Kasumi-1 (cell line): ENCODE data around the gene SLC8A1.

ENCODE experiments used
- DNase-seq, 2 experiments: peaks; one replicate each; lab custom pipeline; 2025; lab: John Stamatoyannopoulos, UW

SLC8A1 gene

GRCh38 chr2:40451918-40452605 is at the start of gene SLC8A1:
TSS of gene SLC8A1 (minus strand) at chr2:40452090.
- no peak for DNase-seq

DNA sequence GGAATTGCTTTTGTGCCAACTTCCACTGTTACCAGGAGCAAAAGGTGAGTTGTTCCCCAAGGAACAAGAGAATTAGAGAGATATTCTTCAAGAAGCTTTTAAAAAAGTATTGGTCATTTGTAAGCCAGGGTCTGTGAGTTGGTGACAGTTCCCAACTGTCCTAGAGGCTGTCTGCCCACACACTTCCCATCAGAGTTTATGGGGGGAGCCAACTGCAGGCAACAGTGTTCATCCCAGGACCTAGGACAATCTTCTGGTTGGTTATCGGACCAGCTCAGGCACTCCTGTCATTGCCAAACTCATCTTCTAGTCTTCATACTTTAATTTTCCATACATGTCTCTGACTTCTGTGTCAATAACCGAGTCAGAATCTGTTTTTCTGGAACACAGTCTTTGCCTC is 47.5 kb upstream of the SLC8A1 start:
- no peak for DNase-seq

DNA sequence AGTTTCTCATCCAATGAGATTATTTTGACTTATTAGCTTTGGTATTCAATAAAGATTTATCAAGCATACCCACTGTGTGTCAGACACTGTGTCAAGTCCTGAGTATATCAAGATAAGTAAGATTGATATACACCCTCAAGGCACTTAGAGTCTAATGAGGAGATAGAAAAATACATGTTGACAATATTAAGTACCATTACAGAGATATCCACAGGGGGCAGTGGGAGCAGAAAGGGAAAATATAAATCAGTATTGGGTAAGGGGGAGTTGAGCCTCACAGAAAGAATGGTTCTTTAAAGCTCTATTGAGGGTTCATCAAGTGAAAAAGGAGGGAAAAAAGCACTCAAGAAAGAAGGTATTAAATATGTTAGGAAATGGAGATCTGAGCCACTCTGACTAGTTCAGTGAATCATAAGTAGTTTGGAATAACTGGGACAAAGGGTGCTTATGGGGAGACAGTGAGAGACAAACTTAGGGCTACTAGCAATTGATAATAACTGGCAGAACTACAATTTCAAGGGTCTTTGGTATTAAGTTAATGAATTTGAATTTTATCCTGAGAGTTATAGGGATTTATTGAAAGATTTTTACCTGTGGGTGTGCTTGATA is 45.5 kb upstream of the SLC8A1 start:
- DNase-seq = no peak

GRCh38 chr2:40489678-40489960 is 37.7 kb upstream of the SLC8A1 start:
- no peak for DNase-seq

DNA sequence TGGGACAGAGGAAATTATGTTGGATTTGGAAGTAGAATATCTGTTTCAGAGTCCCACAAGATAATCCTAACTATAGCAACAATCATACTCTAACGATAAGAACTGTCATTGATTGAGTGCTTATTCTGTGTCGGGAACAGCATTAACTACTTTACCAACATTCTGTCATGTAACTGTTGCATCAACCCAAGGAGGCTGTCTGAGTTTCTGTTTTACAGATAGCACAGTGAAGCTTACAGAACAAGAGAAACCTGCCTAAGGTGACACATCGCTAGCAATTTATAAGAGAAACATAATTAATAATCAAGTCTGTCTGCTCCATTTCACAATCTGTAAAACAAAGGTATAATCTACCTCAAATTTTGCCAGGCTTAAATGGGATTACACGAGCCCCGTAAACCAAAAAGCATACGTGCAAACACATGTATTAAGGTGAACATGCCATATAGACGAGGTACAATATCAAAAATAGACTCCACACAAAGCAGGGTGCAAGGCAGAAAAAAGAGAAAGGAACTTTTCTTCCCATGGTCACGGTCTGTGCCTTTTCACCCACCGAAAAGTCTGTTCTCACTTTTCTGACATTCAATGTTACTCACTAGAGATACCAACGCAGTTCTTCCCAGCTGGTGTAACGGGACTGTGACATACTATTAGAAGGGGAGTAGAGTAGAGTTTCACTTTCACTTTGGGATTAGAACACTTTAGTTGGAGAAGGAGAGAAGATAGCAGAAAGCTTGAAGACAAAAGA is 37.2 kb upstream of the SLC8A1 start:
- peak in 1 of 2 experiments; percentile 20 for DNase-seq

GRCh38 chr2:40488101-40488601 is 36.3 kb upstream of the SLC8A1 start:
- DNase-seq = peak; percentile 40 to 46

DNA sequence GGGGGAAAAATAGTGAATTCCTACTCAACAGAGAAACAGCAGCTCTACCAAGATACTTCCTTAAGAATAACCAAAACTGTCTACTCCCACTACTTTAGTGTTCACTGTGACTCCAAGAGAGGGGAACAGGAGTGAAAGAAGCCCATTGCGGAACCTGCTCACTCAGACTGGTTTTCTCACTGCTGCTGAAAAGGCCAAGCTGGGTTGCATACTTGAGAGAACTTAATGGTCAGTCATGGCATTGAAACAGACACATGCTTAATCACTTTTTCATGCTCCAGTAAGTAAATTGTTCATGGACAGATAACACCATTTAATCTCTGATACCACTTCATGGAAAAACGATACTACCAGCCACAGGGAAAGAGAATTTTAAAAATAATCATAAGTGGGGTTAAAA is 35.7 kb upstream of the SLC8A1 start:
- DNase-seq = no peak

GRCh38 chr2:40485854-40486253 is 34.0 kb upstream of the SLC8A1 start:
- no peak for DNase-seq

DNA sequence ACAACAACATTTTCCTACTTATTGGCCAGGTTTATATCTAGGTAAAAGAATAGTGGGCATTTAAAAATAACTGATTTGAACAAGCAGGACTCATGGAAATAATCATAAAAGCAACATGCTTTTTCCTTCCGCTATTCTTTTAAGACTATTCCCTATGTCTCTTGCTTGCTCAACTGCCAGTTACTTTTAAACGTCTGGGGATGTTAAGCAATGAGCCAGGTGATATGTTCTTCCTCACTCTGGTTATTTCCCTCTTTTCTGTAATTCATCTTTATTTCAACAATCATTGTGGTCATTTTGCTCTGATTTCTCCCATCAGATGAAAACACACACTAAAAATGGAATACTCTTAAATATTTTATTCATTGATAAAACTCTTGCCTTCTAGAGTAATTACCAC is 33.4 kb upstream of the SLC8A1 start:
- no peak for DNase-seq

DNA sequence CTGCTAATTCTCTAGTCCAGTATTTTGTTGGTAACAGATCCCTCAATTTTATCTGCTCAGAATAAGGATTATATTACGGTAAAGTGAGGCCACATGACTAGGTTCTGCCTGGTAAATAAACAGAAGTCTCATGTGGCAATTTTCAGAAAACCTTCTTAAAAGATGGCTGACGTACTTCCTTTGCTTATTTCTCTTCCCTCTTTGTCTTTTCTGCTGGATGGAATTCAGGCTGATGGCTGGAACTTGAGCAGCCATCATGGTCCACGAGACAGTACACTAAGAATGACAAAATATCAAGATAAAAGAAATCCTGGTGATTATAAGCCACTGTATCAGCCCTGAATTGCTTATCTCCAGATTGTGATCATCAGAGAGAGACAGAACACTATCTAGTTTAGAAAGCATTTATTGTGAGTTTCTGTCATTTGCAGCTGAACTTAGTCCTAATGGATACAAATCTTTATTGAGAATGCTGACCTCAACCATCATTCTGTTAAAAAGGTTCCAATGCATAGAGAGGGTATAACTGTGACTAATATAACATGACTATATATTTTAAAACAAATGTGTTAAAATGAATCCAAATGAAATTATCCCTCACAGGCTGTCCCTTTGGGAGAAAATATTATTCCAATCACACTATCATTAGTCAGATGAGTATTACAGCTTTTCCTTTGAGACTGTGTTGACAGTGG is 31.8 kb upstream of the SLC8A1 start:
- no peak for DNase-seq

DNA sequence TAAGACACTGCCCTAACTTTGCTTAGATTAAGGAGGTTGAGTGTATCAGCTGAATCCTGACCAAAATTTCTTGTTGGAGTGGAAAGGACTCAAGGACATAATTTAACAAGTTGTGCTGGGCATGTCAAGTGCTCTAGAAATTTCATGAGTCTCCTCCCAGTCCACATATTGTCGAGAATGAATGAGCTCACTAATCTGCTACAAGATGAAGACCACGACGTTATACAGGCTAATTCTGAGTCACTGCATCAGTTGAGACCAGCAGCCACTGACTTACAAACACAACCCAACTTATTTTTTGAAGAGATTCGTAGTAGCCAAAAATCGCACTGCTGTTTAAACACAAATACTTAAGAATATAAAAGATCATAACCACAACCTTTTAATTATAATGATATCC is 28.7 kb upstream of the SLC8A1 start:
- no peak for DNase-seq

- peak in 1 of 2 experiments; percentile 7 for DNase-seq
Observed at GRCh38 chr2:40480073-40480472, 28.2 kb upstream of the SLC8A1 start.

- DNase-seq = no peak
Observed at GRCh38 chr2:40477361-40477760, 25.5 kb upstream of the SLC8A1 start.

- DNase-seq = no peak
Observed at GRCh38 chr2:40476436-40476835, 24.5 kb upstream of the SLC8A1 start.

DNA sequence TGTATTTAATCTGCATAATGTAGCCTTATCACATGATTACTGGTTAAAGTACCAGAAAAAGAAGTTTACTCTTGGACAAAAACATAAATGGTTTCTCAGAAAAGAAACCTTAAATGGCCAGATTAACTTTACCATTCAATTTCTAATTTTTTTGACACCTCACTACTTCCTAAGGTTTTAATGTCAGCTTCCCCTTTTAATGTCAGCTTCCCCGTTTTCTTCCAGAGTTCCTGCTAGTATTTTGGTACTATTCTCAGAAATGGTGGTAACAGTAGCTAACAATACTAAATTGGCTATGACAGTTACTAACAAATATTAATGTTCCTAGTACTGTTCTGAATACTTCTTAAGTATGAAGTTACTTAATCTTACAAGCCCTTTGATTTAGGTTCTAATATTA is 22.4 kb upstream of the SLC8A1 start:
- no peak for DNase-seq

DNA sequence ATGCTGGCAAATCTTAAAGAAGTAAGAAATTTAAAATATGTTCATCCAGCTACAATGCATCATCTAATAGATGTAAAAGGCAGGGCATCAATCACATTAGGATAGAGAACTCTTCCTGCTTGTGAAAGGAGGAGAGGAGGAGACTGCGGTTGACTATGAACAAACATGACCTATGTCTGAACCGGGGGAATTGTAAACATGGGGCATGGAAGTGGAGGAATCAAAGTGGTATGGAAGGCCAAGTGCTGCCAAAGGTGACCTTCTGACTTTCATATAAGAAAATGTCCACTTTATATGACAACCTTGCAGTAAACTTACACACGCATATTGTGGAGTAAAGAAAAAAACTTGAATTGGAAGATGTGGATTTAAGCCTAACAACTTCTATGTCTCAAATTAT is 20.0 kb upstream of the SLC8A1 start:
- no peak for DNase-seq

DNA sequence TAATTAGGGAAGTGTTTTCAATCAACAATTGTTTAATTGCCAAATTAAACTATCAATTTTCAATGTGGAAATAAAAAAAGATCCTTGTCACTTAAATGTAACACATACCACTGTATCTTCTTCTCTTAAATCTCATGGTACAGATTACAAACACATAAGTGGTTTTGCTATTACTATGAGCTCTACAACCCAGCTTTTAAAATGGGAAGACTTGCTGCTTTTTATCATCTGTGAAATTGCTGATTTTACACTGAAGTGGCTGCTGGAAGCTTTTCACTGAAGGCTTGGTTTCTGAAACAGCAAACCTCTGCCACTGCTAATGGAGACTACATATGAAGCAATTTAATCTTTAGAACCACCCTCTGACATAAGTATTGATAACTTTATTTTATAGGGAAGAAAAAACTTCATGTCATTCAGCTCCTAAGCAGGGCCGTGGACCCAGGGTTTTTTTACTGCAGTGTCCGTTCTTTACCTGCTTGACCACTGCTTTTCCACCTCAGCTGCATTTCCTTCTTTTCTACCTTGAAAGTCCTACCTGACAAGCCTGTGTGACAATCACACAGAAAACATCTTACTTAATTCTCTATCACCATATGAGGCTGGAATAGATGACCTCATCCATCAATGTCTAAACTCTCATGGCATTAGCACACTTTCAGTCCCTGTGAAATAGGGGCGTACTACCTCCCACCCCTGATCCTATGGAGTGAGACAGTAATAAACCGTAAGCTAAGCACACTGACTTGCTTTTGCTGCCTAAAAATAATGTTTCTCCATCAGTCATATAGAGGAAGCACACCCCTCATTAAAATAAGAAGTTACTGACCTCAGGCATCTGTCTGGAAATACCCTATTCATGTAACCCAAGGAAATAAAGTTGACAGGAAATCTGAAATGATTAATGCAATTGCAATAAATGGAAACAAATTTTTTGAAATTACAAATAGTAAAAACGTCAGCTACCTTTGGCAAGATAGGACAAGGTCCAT is 19.2 kb upstream of the SLC8A1 start:
- DNase-seq = no peak

DNA sequence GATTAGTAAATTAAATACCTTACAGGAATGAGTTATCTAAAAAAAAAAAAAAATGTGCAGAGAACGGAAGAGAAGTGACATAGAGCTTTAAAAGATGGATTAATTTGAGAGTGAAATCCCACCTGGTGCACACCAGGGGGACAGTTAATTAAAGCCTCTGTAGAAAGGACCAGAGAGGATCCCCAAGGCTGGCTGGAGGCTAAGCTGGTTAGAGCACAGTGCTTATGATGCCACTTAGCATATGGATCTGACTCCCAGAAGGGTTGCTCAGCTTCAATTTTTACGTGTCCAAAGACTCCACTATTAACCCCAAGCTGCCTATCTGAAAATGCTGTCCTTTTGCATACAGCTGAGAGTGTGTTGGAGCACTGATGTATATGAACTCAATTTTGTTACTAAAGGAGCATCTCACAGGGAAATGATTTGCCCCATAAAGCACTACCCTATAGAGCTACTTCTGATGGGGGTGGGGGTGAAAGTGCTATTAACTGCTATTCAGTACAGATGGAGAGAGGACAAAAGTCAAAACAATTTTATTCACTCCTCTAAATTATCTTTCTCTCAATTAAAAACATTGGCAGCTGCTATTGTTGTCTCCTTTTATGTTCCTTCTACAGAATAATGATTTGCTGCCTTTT is 15.2 kb upstream of the SLC8A1 start:
- DNase-seq = no peak

DNA sequence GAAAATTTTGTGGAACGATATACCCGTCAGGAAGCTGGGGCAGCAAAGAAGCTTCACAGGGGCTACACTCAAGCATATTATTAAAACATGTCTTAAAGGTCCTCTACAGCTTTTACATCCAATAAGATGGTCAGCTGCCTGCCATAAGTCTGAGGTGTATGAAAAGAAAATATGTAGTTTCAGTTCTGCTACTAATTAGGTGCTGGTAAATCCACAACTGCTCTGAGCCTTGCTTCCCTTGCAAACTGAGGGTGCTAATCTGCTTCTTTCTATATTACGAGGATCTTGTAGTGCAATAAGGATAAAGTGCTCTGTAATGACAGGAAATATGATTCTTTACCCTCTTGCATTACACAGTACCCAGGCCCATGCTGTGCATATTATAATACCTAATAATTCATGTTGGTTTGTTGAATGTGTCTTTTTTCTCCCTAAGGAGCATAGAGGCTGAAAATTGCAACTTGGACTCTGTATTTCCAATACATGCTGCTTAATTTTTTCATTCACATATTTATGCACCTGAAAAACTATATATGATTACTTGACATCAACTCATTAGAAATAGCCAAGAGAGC is 14.5 kb upstream of the SLC8A1 start:
- DNase-seq = no peak

- DNase-seq = no peak
Observed at GRCh38 chr2:40463112-40463511, 11.2 kb upstream of the SLC8A1 start.
